Left ventricle myocardium superior (tissue), 1 donor: ENCODE results near the gene DPYD. TPM values are rescaled to one million over a fixed set of nuclear protein-coding genes. Genes with fewer than 3 reads are reported as not detected.
A peak's percentile ranks its signal among the peaks of the same experiment; 100 is the strongest.

ENCODE experiments used
- ATAC-seq: fragments of 200-7000 bp; cut with Tn5 transposase; one replicate; pipeline ENCODE4 v1.9.1; 2020; ENCODE audit warnings: mild to moderate bottlenecking, moderate library complexity
- DNase-seq: peaks from one replicate; pipeline ENCODE4 v3.0.0-alpha.2; 2020
- intact Hi-C: fragments of 100-400 bp; cut with micrococcal nuclease; formaldehyde crosslinking; loops from one replicate; pipeline ENCODE4 v1.11.0; 2022
- total RNA-seq: library from RNA; stranded (reverse); fragmentation: NEBNext Ultra II Directional; extraction: Animal tissue kit (Norgen Biotek cat#: 25700); gene quantifications from one replicate; pipeline ENCODE4 v1.2.1, GENCODE V29; 2021
- donor health status: DM: no; HTN: yes; CAD: no; lungs with severe emphysema.

Gene DPYD
- total RNA-seq, 1 donor from 2014 or later, result 11.6 TPM

GRCh38 chr1:97651250-97651649, 269.6 kb downstream of the DPYD start:
- intact Hi-C loops, result no loop called here
- ATAC-seq (no peak), DNase-seq (no peak)

DNA sequence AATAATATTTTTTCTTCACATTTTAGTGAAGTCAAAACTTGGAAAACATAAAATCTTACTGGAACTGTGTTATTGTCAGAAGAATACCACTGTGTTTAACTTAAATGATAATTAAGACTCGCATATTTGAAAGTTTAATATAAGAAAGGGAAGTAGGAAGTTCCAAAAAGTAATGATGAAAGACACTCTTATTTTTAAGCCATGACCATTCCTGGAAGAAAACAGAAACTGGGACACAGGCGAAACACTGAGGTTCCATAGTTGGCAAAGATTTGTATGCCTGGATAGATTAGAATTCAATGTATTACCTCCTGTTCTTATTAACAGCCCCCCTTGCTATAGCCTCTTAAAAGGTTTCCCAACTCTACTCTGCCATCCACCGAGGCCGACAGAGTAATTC, 271.2 kb downstream of the DPYD start:
- ATAC-seq (no peak), DNase-seq (no peak)
- intact Hi-C loops, result no loop called here

GRCh38 chr1:97647776-97648175, 273.1 kb downstream of the DPYD start:
- no peak for DNase-seq
- intact Hi-C loops, result no loop called here

GRCh38 chr1:97646071-97646470, 274.8 kb downstream of the DPYD start:
- ATAC-seq (no peak), DNase-seq (no peak)
- intact Hi-C loops, result no loop called here

More at GRCh38 chr1:97647776-97648175, 273.1 kb downstream of the DPYD start:
- no peak for ATAC-seq

DNA sequence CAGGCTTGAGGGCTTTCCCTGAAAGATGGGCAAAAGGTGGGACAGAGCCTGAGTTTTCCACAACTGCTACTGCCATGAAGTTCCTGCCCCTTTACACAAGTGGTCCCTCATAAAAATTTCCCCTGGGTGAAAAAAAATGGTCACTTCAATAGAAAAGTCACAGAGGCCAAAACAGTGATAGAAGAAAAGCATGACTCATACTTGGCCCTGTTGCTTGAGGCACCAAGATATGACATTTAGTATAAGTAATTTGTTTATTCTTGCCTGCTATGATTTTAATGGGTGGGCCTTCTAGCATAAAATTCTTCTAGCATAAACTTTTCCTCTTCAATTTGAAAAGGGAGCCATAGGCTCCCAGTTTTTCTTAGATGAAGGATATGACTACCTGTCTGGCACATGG, 280.2 kb downstream of the DPYD start:
- no peak for ATAC-seq
- intact Hi-C loops, result no loop called here
- no peak for DNase-seq

DNA sequence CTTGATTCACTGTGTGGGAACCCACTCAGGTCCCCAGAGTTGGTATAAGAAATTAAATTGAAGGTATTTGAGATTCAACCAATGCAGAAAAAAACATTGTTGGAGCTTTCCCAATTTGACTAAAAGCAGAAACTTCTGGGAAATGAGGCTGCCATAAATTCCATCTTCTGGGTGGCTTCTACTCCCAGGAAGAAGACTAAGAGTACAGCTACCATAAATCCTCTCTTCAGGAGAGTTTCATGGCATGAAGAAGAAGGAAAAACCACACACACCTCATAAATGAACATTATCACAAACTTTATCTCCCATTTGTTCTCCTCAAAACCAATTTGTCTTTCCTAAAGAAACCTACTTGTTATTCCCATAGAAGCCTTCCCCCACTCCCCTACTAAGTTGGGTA, 283.9 kb downstream of the DPYD start:
- intact Hi-C loops, result no loop called here
- DNase-seq (no peak), ATAC-seq (no peak)

GRCh38 chr1:97634758-97635157, 286.1 kb downstream of the DPYD start:
- intact Hi-C loops, result no loop called here
- DNase-seq (no peak), ATAC-seq (no peak)

- intact Hi-C loops, result no loop called here
- no peak for ATAC-seq
- DNase-seq, result no peak
These were observed 288.1 kb downstream of the DPYD start for GRCh38 chr1:97632776-97633175.

GRCh38 chr1:97632075-97632474, 288.8 kb downstream of the DPYD start:
- no peak for DNase-seq
- intact Hi-C loops, result no loop called here
- no peak for ATAC-seq

DNA sequence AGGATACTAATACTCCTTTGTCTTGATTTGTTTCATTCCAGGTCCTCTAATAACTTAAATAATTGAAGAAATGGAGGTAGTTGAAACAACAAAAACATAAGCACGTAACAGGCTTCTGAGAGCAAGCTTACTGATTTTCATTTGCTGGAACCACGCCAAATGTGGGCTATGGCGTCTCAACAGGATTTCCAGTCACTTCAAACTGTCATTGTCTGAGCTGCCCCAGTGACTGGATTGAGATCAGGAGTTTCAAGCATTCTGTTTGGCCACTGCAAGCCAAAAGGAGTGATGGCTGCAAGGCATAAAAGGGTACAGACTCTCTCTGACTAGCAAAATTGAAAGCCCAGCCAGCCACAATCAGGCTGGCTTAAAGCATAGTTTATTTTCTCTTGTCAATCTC, 289.9 kb downstream of the DPYD start:
- DNase-seq (peak; percentile 20), ATAC-seq (peak; percentile 45)
- intact Hi-C loops, result no loop called here

DNA sequence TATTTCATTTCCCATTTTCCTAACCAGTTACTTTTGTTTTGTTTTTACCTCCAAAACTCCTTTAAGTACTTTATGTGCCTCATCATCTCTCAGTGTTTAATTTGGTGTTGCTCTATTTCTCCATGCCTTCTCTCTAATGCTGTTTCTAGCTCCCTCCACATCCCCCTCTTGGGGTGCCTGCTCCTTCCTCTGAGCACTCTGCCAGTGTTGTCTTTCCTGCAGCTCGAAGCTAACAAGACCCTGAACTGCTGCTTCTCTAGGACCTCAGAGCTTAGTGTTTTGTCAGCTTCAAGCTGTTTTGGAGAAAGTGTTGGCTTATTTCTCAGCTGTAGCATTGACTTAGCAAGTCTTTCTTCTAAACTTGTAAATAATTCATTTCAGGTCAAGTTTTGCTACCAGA, 290.6 kb downstream of the DPYD start:
- intact Hi-C loops, result no loop called here
- DNase-seq (no peak), ATAC-seq (no peak)

DNA sequence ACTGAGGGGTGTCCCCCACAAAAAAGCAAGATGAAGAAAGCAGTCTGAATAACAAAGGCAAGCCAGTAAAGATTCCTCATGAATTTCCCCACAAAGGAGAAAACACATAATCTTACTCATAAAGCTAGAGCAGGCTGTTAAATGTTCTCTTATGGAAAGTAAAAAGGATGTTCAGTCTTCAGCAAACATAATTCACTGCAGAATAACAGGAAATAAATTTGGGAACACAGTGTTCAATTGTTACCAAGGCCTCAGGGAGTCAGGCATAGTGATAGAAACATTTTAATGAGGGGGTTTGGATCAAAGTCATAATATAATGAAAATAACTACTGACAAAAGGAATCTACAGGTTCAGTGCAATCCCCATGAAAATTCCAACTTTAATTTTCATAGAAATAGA, 297.6 kb downstream of the DPYD start:
- no peak for DNase-seq
- ATAC-seq, result peak; percentile 21
- intact Hi-C loops, result no loop called here

DNA sequence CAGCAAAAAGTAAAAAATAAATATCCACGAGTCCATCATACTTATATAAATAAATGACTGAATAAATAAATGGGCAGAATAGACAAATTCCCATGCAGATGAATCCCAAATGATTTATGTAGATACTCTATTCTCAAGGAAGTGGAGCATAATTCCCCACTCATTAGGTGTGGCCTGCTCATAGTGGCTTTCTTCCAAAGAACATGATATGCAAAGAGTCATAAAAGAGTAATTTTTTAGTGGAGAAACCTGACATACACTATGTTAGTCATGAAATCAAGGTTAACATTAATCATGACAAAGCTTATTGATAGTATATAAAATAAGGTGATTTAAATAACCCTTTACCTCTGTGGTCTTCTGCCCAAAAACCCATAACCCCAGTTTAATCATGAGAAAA, 298.9 kb downstream of the DPYD start:
- no peak for DNase-seq
- ATAC-seq, result no peak
- intact Hi-C loops, result no loop called here

GRCh38 chr1:97619706-97620105, 301.1 kb downstream of the DPYD start:
- intact Hi-C loops, result no loop called here
- DNase-seq, result no peak
- no peak for ATAC-seq

DNA sequence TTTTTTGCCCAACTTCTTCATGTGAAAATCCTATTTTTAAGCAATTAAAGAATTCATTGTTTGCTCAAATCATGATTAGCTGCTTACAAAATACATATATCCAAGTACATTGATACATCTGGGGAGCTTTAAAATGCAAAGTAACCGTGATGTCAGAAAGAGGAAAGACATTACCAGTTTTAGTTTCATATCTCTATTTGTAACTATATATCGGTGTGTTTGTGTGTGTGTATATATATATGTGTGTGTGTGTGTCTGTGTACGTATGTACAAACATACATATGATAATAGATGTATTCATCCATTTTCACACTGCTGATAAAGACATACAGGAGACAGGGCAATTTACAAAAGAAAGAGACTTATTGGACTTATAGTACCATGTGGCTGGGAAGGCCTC, 310.1 kb downstream of the DPYD start:
- intact Hi-C loops, result no loop called here
- DNase-seq, result no peak
- no peak for ATAC-seq

GRCh38 chr1:97610102-97610501, 310.7 kb downstream of the DPYD start:
- intact Hi-C loops, result no loop called here

DNA sequence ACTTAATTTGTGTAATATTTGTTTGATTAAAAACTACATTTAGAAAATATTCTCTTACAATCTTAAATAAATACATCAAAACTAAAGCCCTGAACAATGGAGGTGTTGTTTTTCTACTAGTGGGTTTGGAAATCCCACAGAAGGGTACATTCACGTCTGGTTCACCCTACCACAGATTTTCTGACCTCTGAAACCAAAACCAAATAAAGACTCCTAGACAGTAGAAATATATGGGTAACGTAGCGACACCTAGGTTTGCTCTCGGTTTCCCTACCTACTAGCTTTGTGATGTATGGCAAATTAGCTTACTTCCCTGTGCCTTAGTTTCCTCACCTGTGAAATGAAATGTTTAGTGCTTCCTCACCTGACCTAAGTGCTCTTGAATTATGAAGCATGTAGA, 312.6 kb downstream of the DPYD start:
- DNase-seq, result no peak
- intact Hi-C loops, result no loop called here
- ATAC-seq, result no peak

More at GRCh38 chr1:97610102-97610501, 310.7 kb downstream of the DPYD start:
- ATAC-seq, result no peak
- no peak for DNase-seq

GRCh38 chr1:97603776-97604175, 317.1 kb downstream of the DPYD start:
- intact Hi-C loops, result no loop called here
- DNase-seq, result no peak
- no peak for ATAC-seq

DNA sequence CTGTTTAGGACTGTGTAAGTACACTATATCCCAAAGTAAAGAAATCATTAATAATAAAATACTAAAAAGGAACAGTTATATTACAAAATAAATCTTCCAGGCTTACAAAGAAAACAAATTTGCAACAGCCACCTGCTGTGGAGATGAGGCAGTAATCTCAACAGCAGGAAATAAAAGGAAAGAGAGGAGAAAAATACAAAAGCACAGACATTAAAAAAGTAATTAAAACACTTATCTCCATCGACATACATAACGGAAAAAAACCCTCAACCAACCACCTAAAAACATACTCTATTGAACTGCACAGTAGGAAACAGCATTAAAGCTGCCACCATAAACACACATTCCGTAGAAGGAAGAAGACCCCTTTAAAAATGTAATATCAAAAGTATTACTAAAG, 317.6 kb downstream of the DPYD start:
- DNase-seq, result no peak
- no peak for ATAC-seq
- intact Hi-C loops, result no loop called here

DNA sequence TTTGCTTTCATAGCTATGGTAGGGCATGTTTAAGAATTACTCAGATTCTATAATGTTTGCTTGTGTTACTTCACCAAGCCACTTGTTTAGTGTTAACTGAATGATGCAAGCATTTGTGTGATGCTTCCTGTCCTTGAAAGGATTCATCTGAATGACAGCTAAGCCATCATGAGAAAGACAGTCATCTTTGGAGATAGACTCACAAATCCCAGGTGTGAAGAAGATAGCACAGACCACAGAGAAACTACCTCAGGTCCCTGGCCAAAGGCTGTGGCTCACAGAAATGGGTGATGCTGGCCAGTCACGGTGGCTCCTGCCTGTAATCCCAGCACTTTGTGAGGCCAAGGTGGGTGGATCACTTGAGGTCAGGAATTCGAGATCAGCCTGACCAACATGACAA, 321.4 kb downstream of the DPYD start:
- ATAC-seq, result no peak
- intact Hi-C loops, result no loop called here
- DNase-seq, result no peak

DNA sequence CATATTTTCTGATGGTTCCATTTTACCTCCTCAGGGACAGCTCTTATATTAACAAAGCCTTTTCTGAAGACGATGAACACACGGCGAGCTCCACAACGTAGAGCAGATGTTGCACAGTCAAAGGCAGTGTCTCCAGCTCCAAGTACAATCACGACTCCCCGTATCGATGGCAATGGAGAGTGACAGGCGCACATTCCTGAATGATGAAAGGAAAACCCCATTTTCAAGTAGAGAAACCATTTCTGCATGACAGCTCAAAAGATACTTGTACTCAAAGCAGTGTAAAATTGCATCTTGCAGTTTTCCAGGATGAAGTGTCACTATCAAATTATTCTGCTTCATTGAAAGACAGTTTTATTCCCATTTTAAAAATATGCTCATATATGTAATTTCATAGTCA, 327.6 kb downstream of the DPYD start:
- no peak for DNase-seq

DNA sequence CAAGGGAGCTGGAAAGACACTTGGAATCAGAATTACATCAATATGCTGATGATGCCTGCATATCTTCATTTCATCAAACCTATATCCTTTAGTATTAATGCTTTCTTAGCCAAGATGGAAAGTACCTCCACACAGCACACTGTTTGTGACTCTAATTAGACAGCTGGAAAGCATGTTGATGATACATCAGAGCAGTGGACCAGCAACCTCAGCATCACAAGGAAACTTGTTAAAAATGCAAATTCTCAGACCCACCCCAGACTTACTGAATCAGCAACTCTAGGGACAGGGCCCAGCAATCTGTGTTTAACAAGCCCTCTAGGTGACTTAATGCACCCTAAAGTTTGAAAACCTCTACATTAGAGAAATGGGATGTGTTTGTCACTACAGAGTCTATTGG, 332.1 kb downstream of the DPYD start:
- DNase-seq (no peak), ATAC-seq (no peak)
- intact Hi-C loops, result no loop called here

More for the DNA sequence above, 327.6 kb downstream of the DPYD start:
- no peak for ATAC-seq
- intact Hi-C loops, result no loop called here
